Measurements from ENCODE around the gene BDP1. TPM values are rescaled to one million over a fixed set of nuclear protein-coding genes. Genes with fewer than 3 reads are reported as not detected.
"Not testable (repeated sequence)": the region's sequence is repeated elsewhere in the genome, so short reads cannot be mapped to it uniquely, and the experiment has no call there.

BDP1 gene
- polyA plus RNA-seq, 3 donors: 2.0 to 6.6 (median 2.7) TPM

DNA sequence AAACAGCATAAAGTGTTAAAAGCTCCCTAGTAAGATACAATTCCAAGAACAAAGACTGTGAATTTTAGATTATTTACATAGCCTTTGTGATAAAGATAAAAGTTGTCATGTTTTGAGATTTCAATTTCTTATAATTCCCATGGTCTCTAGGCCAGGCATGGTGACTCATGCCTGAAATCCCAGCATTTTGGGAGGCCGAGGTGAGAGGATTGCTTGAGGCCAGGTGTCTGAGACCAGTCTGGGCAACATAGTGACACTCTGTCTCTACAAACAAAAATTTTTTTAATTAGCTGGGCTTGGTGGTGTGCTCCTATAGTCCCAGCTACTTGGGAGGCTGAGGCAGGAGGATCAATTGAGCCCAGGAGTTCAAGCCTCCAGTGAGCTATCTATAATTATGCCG is 48.1 kb downstream of the BDP1 start:
- no peak overlapping the region for H3K9ac ChIP-seq (ENCODE audit: insufficient read depth, low read length, poor library complexity, severe bottlenecking)
- no peaks in the 10 kb centered on the region for H3K9me3 ChIP-seq (replicated peaks in 1 of 2; ENCODE audit: control insufficient read depth in 1 of 2, insufficient read depth in 1 of 2, low read length in 2 of 2)
- H2AFZ ChIP-seq (ENCODE audit: insufficient read depth, low read depth, low read length, poor library complexity, severe bottlenecking): no peak overlapping the region
- Mint-ChIP-seq H3K27ac (no peak overlapping the region), H3K4me3 (no peak overlapping the region), H3K36me3 (peaks cover 68 to 93% of the 10 kb centered on the region in 2 donors), H3K9me3 (no peaks in the 10 kb centered on the region), H3K27me3 (ENCODE audit: low read depth in 3 of 3) (no peaks in the 10 kb centered on the region), H3K4me1 (no peaks in the 10 kb centered on the region)
- 100% methylated on average over 1 of the region's 2 CpGs for WGBS (ENCODE audit: insufficient coverage)
- DNase-seq: no peak
- H3K4me3 ChIP-seq (replicated peaks in 1 of 3; ENCODE audit: low read depth in 2 of 3, low read length in 3 of 3): no peak overlapping the region
- no peak overlapping the region for H3K4me2 ChIP-seq (replicated peaks; ENCODE audit: extremely low read depth, low read length, poor library complexity, severe bottlenecking)
- no peaks in the 10 kb centered on the region for H3K79me2 ChIP-seq (ENCODE audit: insufficient read depth, low read length)
- peaks cover 78 to 97% of the 10 kb centered on the region in 2 donors for H3K36me3 ChIP-seq (replicated peaks in 1 of 2; ENCODE audit: control insufficient read depth in 1 of 2, insufficient read depth in 2 of 2, low read length in 2 of 2)
- H4K20me1 ChIP-seq (ENCODE audit: insufficient read depth, low read length): no peaks in the 10 kb centered on the region
- no peak overlapping the region for H3K27ac ChIP-seq (ENCODE audit: low read depth in 1 of 2, low read length in 2 of 2)
- TF ChIP-seq, protein P1, sequence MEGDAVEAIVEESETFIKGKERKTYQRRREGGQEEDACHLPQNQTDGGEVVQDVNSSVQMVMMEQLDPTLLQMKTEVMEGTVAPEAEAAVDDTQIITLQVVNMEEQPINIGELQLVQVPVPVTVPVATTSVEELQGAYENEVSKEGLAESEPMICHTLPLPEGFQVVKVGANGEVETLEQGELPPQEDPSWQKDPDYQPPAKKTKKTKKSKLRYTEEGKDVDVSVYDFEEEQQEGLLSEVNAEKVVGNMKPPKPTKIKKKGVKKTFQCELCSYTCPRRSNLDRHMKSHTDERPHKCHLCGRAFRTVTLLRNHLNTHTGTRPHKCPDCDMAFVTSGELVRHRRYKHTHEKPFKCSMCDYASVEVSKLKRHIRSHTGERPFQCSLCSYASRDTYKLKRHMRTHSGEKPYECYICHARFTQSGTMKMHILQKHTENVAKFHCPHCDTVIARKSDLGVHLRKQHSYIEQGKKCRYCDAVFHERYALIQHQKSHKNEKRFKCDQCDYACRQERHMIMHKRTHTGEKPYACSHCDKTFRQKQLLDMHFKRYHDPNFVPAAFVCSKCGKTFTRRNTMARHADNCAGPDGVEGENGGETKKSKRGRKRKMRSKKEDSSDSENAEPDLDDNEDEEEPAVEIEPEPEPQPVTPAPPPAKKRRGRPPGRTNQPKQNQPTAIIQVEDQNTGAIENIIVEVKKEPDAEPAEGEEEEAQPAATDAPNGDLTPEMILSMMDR (IDR thresholded peaks at IDR 0.05): no peak
- no peaks in the 10 kb centered on the region for H3K27me3 ChIP-seq (ENCODE audit: control insufficient read depth in 2 of 2, insufficient read depth in 2 of 2, low read length in 2 of 2)
- H3K4me1 ChIP-seq (ENCODE audit: control insufficient read depth in 1 of 2, insufficient read depth in 2 of 2, low read length in 2 of 2): no peaks in the 10 kb centered on the region
- intact Hi-C loops (cut with micrococcal nuclease): no loop called here

DNA sequence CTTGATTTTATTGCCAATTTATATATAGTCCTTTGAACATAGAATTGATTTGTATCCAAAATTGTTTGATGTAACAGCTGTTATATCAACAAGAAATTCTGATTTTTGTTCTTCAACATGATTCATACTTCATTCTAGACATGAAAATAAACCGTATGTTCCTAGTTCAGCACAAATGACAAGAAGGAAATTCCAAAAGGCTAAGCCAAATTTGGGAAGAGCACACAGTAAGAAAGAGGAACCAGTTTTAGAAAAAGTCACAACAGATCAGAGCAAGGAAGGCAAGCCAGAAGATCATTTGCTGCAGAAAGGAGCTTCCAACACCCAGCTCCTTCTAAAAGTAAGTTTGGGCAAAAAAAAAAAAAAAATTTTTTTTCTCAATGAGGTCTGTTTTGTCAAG is 66.7 kb downstream of the BDP1 start:
- intact Hi-C loops (cut with micrococcal nuclease): no loop called here
- no CpG with 5 or more reads among the region's 1 CpG for WGBS (ENCODE audit: insufficient coverage)
- Mint-ChIP-seq H3K4me1 (no peaks in the 10 kb centered on the region), H3K27ac (peak overlapping the region in 1 of 7 donors; percentile 51), H3K36me3 (peaks cover 64 to 85% of the 10 kb centered on the region in 2 donors), H3K4me3 (no peak overlapping the region), H3K27me3 (ENCODE audit: low read depth in 3 of 3) (no peaks in the 10 kb centered on the region), H3K9me3 (peaks cover 0 to 2% (median 0%) of the 10 kb centered on the region in 7 donors)
- Histone ChIP-seq H3K9me3 (replicated peaks in 1 of 2; ENCODE audit: control insufficient read depth in 1 of 2, insufficient read depth in 1 of 2, low read length in 2 of 2) (no peaks in the 10 kb centered on the region), H3K4me2 (replicated peaks; ENCODE audit: extremely low read depth, low read length, poor library complexity, severe bottlenecking) (no peak overlapping the region), H3K9ac (ENCODE audit: insufficient read depth, low read length, poor library complexity, severe bottlenecking) (no peak overlapping the region), H3K27ac (ENCODE audit: low read depth in 1 of 2, low read length in 2 of 2) (no peak overlapping the region), H3K4me1 (ENCODE audit: control insufficient read depth in 1 of 2, insufficient read depth in 2 of 2, low read length in 2 of 2) (no peaks in the 10 kb centered on the region), H4K20me1 (ENCODE audit: insufficient read depth, low read length) (no peaks in the 10 kb centered on the region), H3K36me3 (replicated peaks in 1 of 2; ENCODE audit: control insufficient read depth in 1 of 2, insufficient read depth in 2 of 2, low read length in 2 of 2) (peaks cover 59 to 72% of the 10 kb centered on the region in 2 donors), H3K4me3 (replicated peaks in 1 of 3; ENCODE audit: low read depth in 2 of 3, low read length in 3 of 3) (no peak overlapping the region), H3K79me2 (ENCODE audit: insufficient read depth, low read length) (no peaks in the 10 kb centered on the region), H3K27me3 (ENCODE audit: control insufficient read depth in 2 of 2, insufficient read depth in 2 of 2, low read length in 2 of 2) (no peaks in the 10 kb centered on the region), H2AFZ (ENCODE audit: insufficient read depth, low read depth, low read length, poor library complexity, severe bottlenecking) (no peak overlapping the region)
- DNase-seq: no peak
- TF ChIP-seq, protein P1 (IDR thresholded peaks at IDR 0.05): no peak

DNA sequence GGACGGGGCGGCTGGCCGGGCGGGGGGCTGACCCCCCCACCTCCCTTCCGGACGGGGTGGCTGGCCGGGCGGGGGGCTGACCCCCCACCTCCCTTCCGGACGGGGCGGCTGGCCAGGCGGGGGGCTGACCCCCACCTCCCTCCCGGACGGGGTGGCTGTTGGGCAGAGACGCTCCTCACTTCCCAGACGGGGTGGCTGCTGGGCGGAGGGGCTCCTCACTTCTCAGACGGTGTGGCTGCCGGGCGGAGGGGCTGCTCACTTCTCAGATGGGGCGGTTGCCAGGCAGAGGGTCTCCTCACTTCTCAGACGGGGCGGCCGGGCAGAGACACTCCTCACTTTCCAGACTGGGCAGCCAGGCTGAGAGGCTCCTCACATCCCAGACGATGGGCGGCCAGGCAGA is 70.2 kb downstream of the BDP1 start:
- H3K36me3 Mint-ChIP-seq: peaks cover 46 to 73% of the 10 kb centered on the region in 2 donors
- intact Hi-C loops (cut with micrococcal nuclease): not testable (repeated sequence)

More for the DNA sequence above, 70.2 kb downstream of the BDP1 start:
- H3K4me3 Mint-ChIP-seq; H3K27me3 ChIP-seq (ENCODE audit: control insufficient read depth in 2 of 2, insufficient read depth in 2 of 2, low read length in 2 of 2); H3K4me1 ChIP-seq (ENCODE audit: control insufficient read depth in 1 of 2, insufficient read depth in 2 of 2, low read length in 2 of 2); H3K27ac Mint-ChIP-seq; H3K27ac ChIP-seq (ENCODE audit: low read depth in 1 of 2, low read length in 2 of 2); H3K79me2 ChIP-seq (ENCODE audit: insufficient read depth, low read length); H3K9me3 Mint-ChIP-seq; DNase-seq; H4K20me1 ChIP-seq (ENCODE audit: insufficient read depth, low read length); H3K4me1 Mint-ChIP-seq; H3K9me3 ChIP-seq (replicated peaks in 1 of 2; ENCODE audit: control insufficient read depth in 1 of 2, insufficient read depth in 1 of 2, low read length in 2 of 2); H3K9ac ChIP-seq (ENCODE audit: insufficient read depth, low read length, poor library complexity, severe bottlenecking); H2AFZ ChIP-seq (ENCODE audit: insufficient read depth, low read depth, low read length, poor library complexity, severe bottlenecking); H3K4me3 ChIP-seq (replicated peaks in 1 of 3; ENCODE audit: low read depth in 2 of 3, low read length in 3 of 3); H3K4me2 ChIP-seq (replicated peaks; ENCODE audit: extremely low read depth, low read length, poor library complexity, severe bottlenecking); H3K27me3 Mint-ChIP-seq (ENCODE audit: low read depth in 3 of 3): not testable (repeated sequence)
- 86% methylated on average over 7 of the region's 26 CpGs for WGBS (ENCODE audit: insufficient coverage)
- H3K36me3 ChIP-seq (replicated peaks in 1 of 2; ENCODE audit: control insufficient read depth in 1 of 2, insufficient read depth in 2 of 2, low read length in 2 of 2): peaks cover 32 to 51% of the 10 kb centered on the region in 2 donors
